ENCODE results near the gene LAMA3.
A peak's percentile ranks its signal among the peaks of the same experiment; 100 is the strongest.

The LAMA3 gene

DNA sequence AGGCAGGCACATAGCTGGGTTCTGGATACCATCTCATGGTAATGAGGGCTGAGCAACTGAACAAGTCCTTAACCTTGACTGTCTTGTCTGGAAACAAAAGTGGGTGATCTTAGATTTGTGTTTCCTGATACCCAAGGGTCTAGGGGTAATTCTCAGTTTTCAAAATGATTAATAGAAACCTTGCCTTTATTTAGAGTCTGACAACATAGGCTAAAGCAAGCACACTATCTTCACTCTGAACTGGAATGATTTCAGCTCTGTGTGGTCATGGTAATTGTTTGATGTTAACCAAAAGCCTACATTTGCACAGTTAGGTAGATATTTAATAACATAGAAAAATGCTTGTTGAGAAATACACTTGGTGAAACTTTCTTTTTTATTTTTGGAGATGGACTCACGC lies 6.8 kb upstream of the LAMA3 start:
- TF ChIP-seq GATA1 (IDR thresholded peaks at IDR 0.05; ENCODE audit: low read depth, low read length) (no peak), POLR2A (IDR thresholded peaks at IDR 0.05; ENCODE audit: low read length) (no peak)
- DNase-seq: no peak

GRCh38 chr18:23683155-23683554 lies 6.1 kb upstream of the LAMA3 start:
- TF ChIP-seq GATA1 (IDR thresholded peaks at IDR 0.05; ENCODE audit: low read depth, low read length) (no peak), POLR2A (IDR thresholded peaks at IDR 0.05; ENCODE audit: low read length) (no peak)
- DNase-seq: no peak

DNA sequence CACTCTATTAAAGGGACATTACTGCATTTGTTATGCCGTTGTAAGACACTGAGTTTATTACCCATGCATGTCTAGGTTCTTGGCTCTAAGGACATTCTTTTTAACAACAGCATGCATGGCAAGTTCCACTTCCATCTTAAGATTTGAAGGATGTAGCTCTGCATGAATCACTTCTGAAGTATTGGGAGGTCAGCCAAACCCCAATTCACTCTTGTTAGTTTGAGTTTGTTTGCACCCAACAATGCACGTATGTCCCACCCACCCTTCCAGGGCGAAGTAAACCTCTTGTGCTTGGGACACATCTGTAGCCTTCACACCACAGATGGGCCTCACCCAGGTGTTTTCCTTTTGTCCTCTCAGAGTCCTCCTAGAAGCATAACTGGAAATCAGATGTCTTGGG lies 5.6 kb upstream of the LAMA3 start:
- no peak for DNase-seq
- TF ChIP-seq GATA1 (IDR thresholded peaks at IDR 0.05; ENCODE audit: low read depth, low read length): no peak

- no peak for DNase-seq
- TF ChIP-seq GATA1 (IDR thresholded peaks at IDR 0.05; ENCODE audit: low read depth, low read length) (no peak), POLR2A (IDR thresholded peaks at IDR 0.05; ENCODE audit: low read length) (no peak)
These were observed 4.6 kb upstream of the LAMA3 start for GRCh38 chr18:23684515-23685197.

DNA sequence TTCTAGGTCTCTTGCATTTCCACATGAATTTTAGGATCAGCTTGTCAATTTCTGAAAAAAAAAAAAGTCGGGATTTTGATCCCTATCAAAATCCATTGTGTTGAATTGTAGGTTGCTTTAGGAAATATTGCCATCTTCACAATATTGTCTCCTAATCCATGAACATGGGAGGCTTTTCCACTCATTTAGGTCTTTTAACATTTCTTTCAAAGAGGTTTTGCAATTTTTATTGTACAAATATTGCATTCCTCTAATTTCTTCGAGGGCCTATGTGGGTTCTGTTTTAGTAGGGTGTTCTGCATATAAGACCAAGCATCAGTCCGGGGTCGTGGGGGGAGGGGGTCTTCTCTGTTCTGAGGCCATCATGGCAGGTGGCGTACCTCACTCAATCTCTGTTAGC lies 725 bp upstream of the LAMA3 start:
- no peak for DNase-seq
- no peak for TF ChIP-seq GATA1 (IDR thresholded peaks at IDR 0.05; ENCODE audit: low read depth, low read length)
- TF ChIP-seq POLR2A (IDR thresholded peaks at IDR 0.05; ENCODE audit: low read length): no peak

DNA sequence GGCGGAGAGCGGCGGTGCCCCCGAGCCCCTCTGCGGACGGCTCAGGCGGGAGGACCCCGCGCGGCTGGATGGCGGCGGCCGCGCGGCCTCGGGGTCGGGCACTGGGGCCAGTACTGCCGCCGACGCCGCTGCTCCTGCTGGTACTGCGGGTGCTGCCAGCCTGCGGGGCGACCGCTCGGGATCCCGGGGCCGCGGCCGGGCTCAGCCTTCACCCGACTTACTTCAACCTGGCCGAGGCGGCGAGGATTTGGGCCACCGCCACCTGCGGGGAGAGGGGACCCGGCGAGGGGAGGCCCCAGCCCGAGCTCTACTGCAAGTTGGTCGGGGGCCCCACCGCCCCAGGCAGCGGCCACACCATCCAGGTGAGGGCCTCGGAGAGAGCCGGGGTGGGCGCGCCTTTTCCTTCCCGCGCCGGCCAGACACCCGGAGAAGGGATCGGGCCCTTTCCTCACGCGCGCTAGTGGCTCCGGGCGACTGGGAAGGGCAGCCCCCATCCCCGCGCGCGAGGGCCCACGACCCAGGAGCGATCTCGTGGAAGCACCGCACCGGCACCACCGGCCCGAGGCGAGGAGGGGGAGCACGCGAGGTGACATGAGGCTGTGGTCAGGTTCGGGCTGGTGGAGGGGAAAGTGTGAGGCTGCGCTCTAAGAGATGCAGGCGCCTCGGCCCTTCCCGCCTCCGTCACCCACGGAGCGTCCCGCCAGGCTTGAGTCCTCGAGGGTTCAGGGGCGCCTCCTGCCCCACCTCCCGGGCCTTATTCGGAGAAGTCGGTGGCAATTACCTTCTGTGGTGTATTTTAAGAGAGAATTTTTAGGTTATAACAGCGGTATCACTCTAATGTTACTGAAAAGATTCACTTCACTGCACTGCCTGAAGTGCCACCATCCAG lies 607 bp downstream of the LAMA3 start:
- no peak for DNase-seq
- no peak for TF ChIP-seq POLR2A (IDR thresholded peaks at IDR 0.05; ENCODE audit: low read length)
- TF ChIP-seq GATA1 (IDR thresholded peaks at IDR 0.05; ENCODE audit: low read depth, low read length): no peak

GRCh38 chr18:23690505-23691068 lies 1.3 kb downstream of the LAMA3 start:
- DNase-seq: no peak
- TF ChIP-seq POLR2A (IDR thresholded peaks at IDR 0.05; ENCODE audit: low read length): no peak
- no peak for TF ChIP-seq GATA1 (IDR thresholded peaks at IDR 0.05; ENCODE audit: low read depth, low read length)

- TF ChIP-seq POLR2A (IDR thresholded peaks at IDR 0.05; ENCODE audit: low read length): no peak
- no peak for TF ChIP-seq GATA1 (IDR thresholded peaks at IDR 0.05; ENCODE audit: low read depth, low read length)
- no peak for DNase-seq
These were observed 4.6 kb downstream of the LAMA3 start for GRCh38 chr18:23693846-23694245.

DNA sequence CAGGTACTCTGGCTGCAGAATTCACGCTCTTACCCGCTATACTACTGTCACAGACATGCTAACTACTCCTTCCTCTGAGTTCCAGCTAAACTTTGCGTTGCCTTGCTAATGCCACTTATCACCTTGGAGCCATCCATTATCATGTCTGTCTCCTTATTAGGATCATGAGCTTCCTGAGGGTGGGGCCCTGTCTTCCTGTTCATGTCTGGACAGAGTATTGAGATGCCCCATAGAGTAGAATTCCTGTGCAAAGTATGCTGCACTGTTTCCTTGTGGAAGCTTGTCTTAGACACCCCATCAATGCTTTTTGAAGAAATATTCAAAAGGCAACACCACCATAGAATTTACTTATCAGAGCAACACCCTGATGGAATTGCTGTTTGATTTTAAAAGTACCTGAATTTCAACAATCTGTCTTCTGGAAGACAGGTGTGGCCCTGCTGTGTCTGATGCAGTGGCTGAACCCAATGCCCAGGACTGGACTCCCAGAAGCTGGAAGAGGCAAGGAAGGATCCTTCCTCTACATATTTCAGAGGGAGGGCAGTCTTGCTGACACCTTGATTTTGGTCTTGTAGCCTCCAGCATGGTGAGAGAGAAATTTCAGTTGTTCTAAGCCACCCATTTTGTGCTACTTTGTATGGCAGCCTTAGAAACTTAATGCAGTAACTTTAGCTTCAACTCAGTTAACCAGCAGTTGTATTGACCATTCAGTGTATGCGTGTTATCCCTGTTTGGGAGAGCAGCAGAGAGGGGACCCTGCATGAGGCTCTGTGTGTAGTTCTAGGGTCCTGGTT lies 5.6 kb downstream of the LAMA3 start:
- DNase-seq: no peak
- TF ChIP-seq POLR2A (IDR thresholded peaks at IDR 0.05; ENCODE audit: low read length) (no peak), GATA1 (IDR thresholded peaks at IDR 0.05; ENCODE audit: low read depth, low read length) (no peak)

DNA sequence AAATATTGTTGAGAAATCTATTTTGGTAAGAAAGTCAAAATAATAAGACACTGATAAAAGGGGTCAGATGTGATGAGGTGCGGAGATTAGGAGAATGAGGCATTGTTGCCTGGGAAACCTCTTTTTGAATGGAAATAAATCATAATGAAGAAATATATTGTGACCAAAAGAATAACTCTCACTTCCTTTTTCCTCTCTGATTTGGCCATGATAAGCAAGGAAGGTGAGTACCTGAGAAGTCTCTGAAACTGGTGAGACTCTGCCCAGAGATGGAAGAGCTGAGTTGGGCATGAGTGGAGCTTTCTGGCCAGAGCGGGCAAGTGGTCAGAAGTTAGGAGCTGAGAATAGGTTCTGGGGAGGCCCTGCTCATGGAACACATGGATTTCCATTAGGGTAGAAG lies 11.8 kb downstream of the LAMA3 start:
- TF ChIP-seq GATA1 (IDR thresholded peaks at IDR 0.05; ENCODE audit: low read depth, low read length): no peak
- DNase-seq: no peak

GRCh38 chr18:23701544-23702064 lies 12.4 kb downstream of the LAMA3 start:
- no peak for DNase-seq
- TF ChIP-seq POLR2A (IDR thresholded peaks at IDR 0.05; ENCODE audit: low read length) (no peak), GATA1 (IDR thresholded peaks at IDR 0.05; ENCODE audit: low read depth, low read length) (no peak)

DNA sequence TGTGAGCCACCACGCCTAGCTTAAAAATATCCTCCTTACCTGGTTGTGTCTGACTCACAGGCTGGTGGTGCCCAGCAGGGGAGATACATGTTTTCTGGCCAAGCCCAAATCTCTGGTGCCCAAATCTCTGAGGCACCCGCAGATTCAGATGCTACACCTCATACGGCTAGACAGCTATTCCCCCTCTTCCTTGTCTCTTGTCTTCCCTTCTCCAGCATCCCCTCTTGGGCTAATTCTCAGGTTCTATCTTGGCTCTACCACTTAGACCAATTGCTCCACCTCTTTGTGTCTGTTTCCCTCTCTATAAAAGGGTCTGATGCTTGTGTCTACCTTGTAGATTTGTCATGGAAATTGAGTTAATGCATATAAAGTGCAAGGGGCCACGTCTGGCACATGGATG lies 13.4 kb downstream of the LAMA3 start:
- TF ChIP-seq POLR2A (IDR thresholded peaks at IDR 0.05; ENCODE audit: low read length) (no peak), GATA1 (IDR thresholded peaks at IDR 0.05; ENCODE audit: low read depth, low read length) (no peak)
- no peak for DNase-seq

- DNase-seq: peak; percentile 14 to 41
- TF ChIP-seq GATA1 (IDR thresholded peaks at IDR 0.05; ENCODE audit: low read depth, low read length) (no peak), POLR2A (IDR thresholded peaks at IDR 0.05; ENCODE audit: low read length) (no peak)
These were observed 14.1 kb downstream of the LAMA3 start for GRCh38 chr18:23703057-23703986.

All from erythroblast (primary cell).